ENCODE results near the gene PDZK1IP1.
A peak's percentile ranks its signal among the peaks of the same experiment; 100 is the strongest.
"Not testable (repeated sequence)": the region's sequence is repeated elsewhere in the genome, so short reads cannot be mapped to it uniquely, and the experiment has no call there.

PDZK1IP1 gene

GRCh38 chr1:47195981-47196380 lies 6.1 kb upstream of the PDZK1IP1 start:
- H3K27ac Mint-ChIP-seq; H3K4me3 Mint-ChIP-seq; H3K36me3 Mint-ChIP-seq (ENCODE audit: low read depth); H3K4me1 Mint-ChIP-seq (ENCODE audit: low read depth); intact Hi-C loops (cut with micrococcal nuclease); H3K9me3 Mint-ChIP-seq: not testable (repeated sequence)
- peaks cover 27% of the 10 kb centered on the region for H3K27me3 Mint-ChIP-seq

DNA sequence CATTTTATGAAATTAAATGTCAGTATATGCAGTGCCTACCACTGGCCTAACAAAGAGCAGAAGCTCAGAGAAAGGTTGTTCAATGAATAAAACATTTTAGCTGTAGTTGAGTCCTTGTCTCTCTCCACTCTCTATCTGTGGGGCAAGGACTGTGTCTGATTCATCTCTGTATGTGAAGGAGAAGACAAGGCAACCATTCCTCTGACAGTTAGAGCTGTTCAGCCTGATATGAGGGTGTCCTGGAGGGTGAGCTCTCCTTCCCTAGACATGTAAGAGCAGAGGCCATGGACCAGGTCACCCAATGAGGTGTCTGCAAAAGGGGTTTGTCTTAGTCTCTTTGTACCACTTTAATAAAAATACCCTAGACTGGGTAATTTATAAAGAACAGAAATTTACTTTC lies 4.5 kb upstream of the PDZK1IP1 start:
- H3K27me3 Mint-ChIP-seq = peaks cover 27% of the 10 kb centered on the region
- H3K9me3 Mint-ChIP-seq = no peaks in the 10 kb centered on the region
- intact Hi-C loops (cut with micrococcal nuclease) = loop anchor here (5.0 kb wide), 1 partner anchor 38 kb away; the partner anchor contains the start of gene TAL1
- peak overlapping the region; percentile 3 for H3K27ac Mint-ChIP-seq
- H3K4me1 Mint-ChIP-seq (ENCODE audit: low read depth) = peaks cover 17% of the 10 kb centered on the region
- no peaks in the 10 kb centered on the region for H3K36me3 Mint-ChIP-seq (ENCODE audit: low read depth)
- no peak overlapping the region for H3K4me3 Mint-ChIP-seq

DNA sequence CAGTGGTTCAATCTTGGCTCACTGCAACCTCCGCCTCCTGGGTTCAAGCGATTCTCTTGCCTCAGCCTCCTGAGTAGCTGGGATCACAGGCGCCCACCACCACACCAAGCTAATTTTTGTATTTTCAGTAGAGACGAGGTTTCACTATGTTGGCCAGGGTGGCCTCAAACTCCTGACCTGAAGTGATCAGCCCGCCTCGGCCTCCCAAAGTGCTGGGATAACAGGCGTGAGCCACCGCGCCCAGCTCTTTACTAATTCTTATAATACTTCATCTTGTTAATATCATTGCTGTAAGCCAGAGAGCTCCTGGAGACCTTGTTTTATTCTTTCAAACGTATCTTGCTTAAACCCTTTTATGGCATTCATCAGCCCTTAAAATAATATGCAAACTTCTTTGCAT lies 3.7 kb upstream of the PDZK1IP1 start:
- not testable (repeated sequence) for H3K36me3 Mint-ChIP-seq (ENCODE audit: low read depth); H3K9me3 Mint-ChIP-seq; H3K4me3 Mint-ChIP-seq
- Mint-ChIP-seq H3K4me1 (ENCODE audit: low read depth) (peaks cover 17% of the 10 kb centered on the region), H3K27ac (peak overlapping the region; percentile 3), H3K27me3 (peaks cover 19% of the 10 kb centered on the region)
- intact Hi-C loops (cut with micrococcal nuclease) = loop anchor here (1.0 to 5.0 kb wide), 2 partner anchors 39 to 69 kb away; partner anchors contain the start of gene TAL1

GRCh38 chr1:47192458-47193384 lies 2.9 kb upstream of the PDZK1IP1 start:
- no peaks in the 10 kb centered on the region for H3K36me3 Mint-ChIP-seq (ENCODE audit: low read depth)
- peaks cover 14% of the 10 kb centered on the region for H3K27me3 Mint-ChIP-seq
- no peak overlapping the region for H3K4me3 Mint-ChIP-seq
- intact Hi-C loops (cut with micrococcal nuclease) = loop anchor here (1.0 to 5.0 kb wide), 2 partner anchors 40 to 70 kb away; partner anchors contain the start of gene TAL1
- peaks cover 17% of the 10 kb centered on the region for H3K4me1 Mint-ChIP-seq (ENCODE audit: low read depth)
- no peak overlapping the region for H3K27ac Mint-ChIP-seq
- H3K9me3 Mint-ChIP-seq = no peaks in the 10 kb centered on the region

GRCh38 chr1:47191940-47192457 lies 2.2 kb upstream of the PDZK1IP1 start:
- no peaks in the 10 kb centered on the region for H3K36me3 Mint-ChIP-seq (ENCODE audit: low read depth)
- no peak overlapping the region for H3K27ac Mint-ChIP-seq
- H3K9me3 Mint-ChIP-seq = no peaks in the 10 kb centered on the region
- no peak overlapping the region for H3K4me3 Mint-ChIP-seq
- intact Hi-C loops (cut with micrococcal nuclease) = loop anchor here (5.0 kb wide), 1 partner anchor 40 kb away; the partner anchor contains the start of gene TAL1
- peaks cover 14% of the 10 kb centered on the region for H3K27me3 Mint-ChIP-seq
- H3K4me1 Mint-ChIP-seq (ENCODE audit: low read depth) = peaks cover 17% of the 10 kb centered on the region

DNA sequence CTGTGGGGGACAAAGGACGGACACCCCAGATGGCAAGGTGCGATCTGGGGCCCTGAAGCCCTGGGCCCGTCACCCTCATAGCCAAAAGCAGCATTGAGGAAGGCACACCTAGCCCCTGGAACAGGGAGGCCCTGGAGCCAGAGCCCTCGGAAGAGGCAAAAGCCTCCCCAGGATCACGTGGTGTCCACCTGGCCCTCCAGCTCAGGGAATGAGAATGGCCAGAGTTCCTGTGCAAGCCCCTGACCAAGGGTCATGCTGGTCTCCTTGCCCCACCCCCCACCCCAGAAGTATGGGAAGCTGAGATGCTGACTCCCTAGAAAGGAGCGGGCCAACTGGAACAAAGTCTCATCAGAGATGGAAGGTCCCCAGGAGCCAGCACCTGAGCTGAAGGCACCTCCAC lies 1.0 kb upstream of the PDZK1IP1 start:
- Mint-ChIP-seq H3K4me3 (no peak overlapping the region), H3K27me3 (peaks cover 14% of the 10 kb centered on the region), H3K36me3 (ENCODE audit: low read depth) (no peaks in the 10 kb centered on the region), H3K9me3 (no peaks in the 10 kb centered on the region), H3K27ac (no peak overlapping the region), H3K4me1 (ENCODE audit: low read depth) (peaks cover 17% of the 10 kb centered on the region)
- intact Hi-C loops (cut with micrococcal nuclease) = loop anchor here (5.0 kb wide), 1 partner anchor 41 kb away; the partner anchor contains the start of gene TAL1

GRCh38 chr1:47190509-47190855 lies 646 bp upstream of the PDZK1IP1 start:
- peaks cover 17% of the 10 kb centered on the region for H3K27me3 Mint-ChIP-seq
- H3K36me3 Mint-ChIP-seq (ENCODE audit: low read depth) = no peaks in the 10 kb centered on the region
- peaks cover 17% of the 10 kb centered on the region for H3K4me1 Mint-ChIP-seq (ENCODE audit: low read depth)
- no peak overlapping the region for H3K27ac Mint-ChIP-seq
- intact Hi-C loops (cut with micrococcal nuclease) = loop anchor here (5.0 kb wide), 1 partner anchor 42 kb away; the partner anchor contains the start of gene TAL1
- no peaks in the 10 kb centered on the region for H3K9me3 Mint-ChIP-seq
- H3K4me3 Mint-ChIP-seq = no peak overlapping the region

- H3K27me3 Mint-ChIP-seq = peaks cover 23% of the 10 kb centered on the region
- H3K9me3 Mint-ChIP-seq = no peaks in the 10 kb centered on the region
- H3K36me3 Mint-ChIP-seq (ENCODE audit: low read depth) = no peaks in the 10 kb centered on the region
- peaks cover 17% of the 10 kb centered on the region for H3K4me1 Mint-ChIP-seq (ENCODE audit: low read depth)
- intact Hi-C loops (cut with micrococcal nuclease) = no loop called here
- no peak overlapping the region for H3K27ac Mint-ChIP-seq
- H3K4me3 Mint-ChIP-seq = no peak overlapping the region
These were observed 748 bp downstream of the PDZK1IP1 start for GRCh38 chr1:47188791-47189785.

DNA sequence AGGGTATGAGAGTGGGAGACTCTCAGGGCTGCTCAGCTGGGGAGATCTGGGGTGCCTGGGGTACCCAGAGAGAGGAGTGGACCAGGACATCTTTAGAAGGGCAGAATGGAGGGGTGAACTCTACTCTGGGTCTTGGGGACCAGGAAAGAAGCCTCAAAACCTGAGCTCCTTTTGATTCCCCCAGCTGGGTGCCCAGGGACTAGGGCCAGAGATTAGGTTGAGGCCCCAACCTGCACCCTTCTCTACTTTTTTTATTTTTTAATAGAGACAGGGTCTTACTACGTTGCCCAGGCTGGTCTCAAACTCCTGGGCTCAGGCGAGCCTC lies 1.9 kb downstream of the PDZK1IP1 start:
- no peak overlapping the region for H3K27ac Mint-ChIP-seq
- H3K4me3 Mint-ChIP-seq = no peak overlapping the region
- H3K36me3 Mint-ChIP-seq (ENCODE audit: low read depth) = no peaks in the 10 kb centered on the region
- intact Hi-C loops (cut with micrococcal nuclease) = no loop called here
- H3K9me3 Mint-ChIP-seq = no peaks in the 10 kb centered on the region
- H3K4me1 Mint-ChIP-seq (ENCODE audit: low read depth) = peaks cover 13% of the 10 kb centered on the region
- H3K27me3 Mint-ChIP-seq = peaks cover 22% of the 10 kb centered on the region

- Mint-ChIP-seq H3K27ac (no peak overlapping the region), H3K27me3 (peaks cover 25% of the 10 kb centered on the region), H3K4me3 (no peak overlapping the region), H3K36me3 (ENCODE audit: low read depth) (no peaks in the 10 kb centered on the region), H3K9me3 (no peaks in the 10 kb centered on the region), H3K4me1 (ENCODE audit: low read depth) (peaks cover 10% of the 10 kb centered on the region)
- intact Hi-C loops (cut with micrococcal nuclease) = no loop called here
These were observed 2.5 kb downstream of the PDZK1IP1 start for GRCh38 chr1:47187231-47187925.

DNA sequence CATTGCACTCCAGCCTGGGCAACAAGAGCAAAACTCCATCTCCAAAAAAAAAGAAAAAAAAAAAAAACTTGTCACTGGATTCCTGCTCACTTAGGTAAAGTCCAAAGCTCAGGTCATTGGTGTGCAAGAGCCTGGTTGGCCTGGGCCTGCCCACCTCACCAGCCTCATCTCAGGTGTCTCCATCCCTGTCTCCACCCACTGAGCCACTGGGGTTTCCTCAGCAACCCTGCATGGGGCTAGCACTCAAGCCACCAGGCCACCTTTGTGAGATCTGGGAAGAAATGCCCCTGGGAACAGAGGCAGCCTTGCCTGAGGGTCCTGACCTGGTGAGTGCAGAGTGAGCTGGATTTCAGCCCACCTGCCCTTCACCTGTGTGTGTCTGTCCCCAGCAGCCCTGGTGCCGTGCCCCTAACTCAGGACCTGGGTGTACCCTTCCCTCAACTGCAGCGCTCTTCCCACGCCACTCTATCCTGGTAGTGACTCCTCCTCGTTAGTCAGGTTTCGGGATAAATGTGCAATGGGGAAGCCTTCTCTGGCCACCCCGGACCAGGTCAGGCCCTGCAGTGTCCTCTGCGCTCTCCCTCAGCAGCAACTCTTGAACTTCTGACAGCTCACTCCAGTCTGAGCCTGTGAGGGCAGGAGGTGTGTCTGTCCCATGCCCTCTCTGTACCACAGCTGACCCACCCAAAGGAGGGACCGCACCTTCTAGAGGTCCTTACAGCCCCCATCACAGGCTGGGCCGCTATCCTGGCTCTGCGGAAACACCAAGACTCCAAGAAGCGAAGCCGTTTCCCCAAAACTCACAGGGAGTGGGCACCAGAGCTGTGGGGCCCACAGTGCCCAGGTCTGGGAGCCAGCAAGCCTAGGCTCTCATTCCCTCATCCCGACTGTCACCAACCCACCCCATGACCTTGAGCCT lies 3.3 kb downstream of the PDZK1IP1 start:
- no peaks in the 10 kb centered on the region for H3K9me3 Mint-ChIP-seq
- H3K4me1 Mint-ChIP-seq (ENCODE audit: low read depth) = peaks cover 10% of the 10 kb centered on the region
- no peaks in the 10 kb centered on the region for H3K36me3 Mint-ChIP-seq (ENCODE audit: low read depth)
- no peak overlapping the region for H3K4me3 Mint-ChIP-seq
- H3K27me3 Mint-ChIP-seq = peaks cover 24% of the 10 kb centered on the region
- intact Hi-C loops (cut with micrococcal nuclease) = no loop called here
- H3K27ac Mint-ChIP-seq = no peak overlapping the region

GRCh38 chr1:47184822-47185677 lies 4.8 kb downstream of the PDZK1IP1 start:
- H3K27ac Mint-ChIP-seq = no peak overlapping the region
- H3K36me3 Mint-ChIP-seq (ENCODE audit: low read depth) = no peaks in the 10 kb centered on the region

More at GRCh38 chr1:47184822-47185677, 4.8 kb downstream of the PDZK1IP1 start:
- intact Hi-C loops (cut with micrococcal nuclease) = no loop called here
- H3K4me3 Mint-ChIP-seq = no peak overlapping the region
- H3K9me3 Mint-ChIP-seq = no peaks in the 10 kb centered on the region
- H3K4me1 Mint-ChIP-seq (ENCODE audit: low read depth) = peaks cover 3% of the 10 kb centered on the region
- peaks cover 38% of the 10 kb centered on the region for H3K27me3 Mint-ChIP-seq
